A549 (cell line): ENCODE data around the gene FRS2. TPM values are rescaled to one million over a fixed set of nuclear protein-coding genes. Genes with fewer than 3 reads are reported as not detected.

Experiments used
- ATAC-seq, 2 experiments: fragments of 200-7000 bp in 1 of 2; fragments of >200 bp in 1 of 2; cut with Nextera tagmentation in 1 of 2; cut with Tn5 transposase in 1 of 2; 3 replicates each; pipeline versions ENCODE4 v1.8.0 to v1.9.1; 2018 to 2020; ENCODE audit warnings: mild to moderate bottlenecking in 1 of 2, moderate library complexity in 1 of 2
- CTCF ChIA-PET: fragments of 300-600 bp; sonication (Branson Sonifier 250); formaldehyde crosslinking; extraction: SDS; loops from one replicate; lab custom pipeline; 2021; ENCODE audit warnings: antibody characterized with exemption, inconsistent platforms; lab: Yijun Ruan, JAX
- POLR2A ChIA-PET: fragments of 350-600 bp; formaldehyde crosslinking; extraction: SDS; loops from one replicate; lab custom pipeline; 2021; ENCODE audit warnings: antibody characterized with exemption, inconsistent platforms; lab: Yijun Ruan, JAX
- DNase-seq, 2 experiments: peaks; one replicate each; pipeline versions ENCODE4 v3.0.0 to v3.0.0-alpha.2; 2011 to 2016; ENCODE audit warnings: low read depth in 1 of 2, low spot score in 1 of 2
- FAIRE-seq: peaks from 2 replicates; lab custom pipeline; 2011; peaks lifted over from hg19 to GRCh38; lab: Jason Lieb, UNC
- H3K27ac ChIP-seq, 2 experiments: fragments of >200 bp; sonication (Bioruptor Twin); formaldehyde crosslinking; 3 replicates each; pipeline ENCODE4 v1.5.1; 2016 to 2017
- H3K4me1 ChIP-seq: fragments of >200 bp; sonication (Bioruptor Twin); formaldehyde crosslinking; 3 replicates; pipeline ENCODE4 v1.6.1; 2016
- H3K4me2 ChIP-seq: fragments of >200 bp; sonication (Bioruptor Twin); formaldehyde crosslinking; 3 replicates; pipeline ENCODE4 v1.6.1; 2016
- H3K4me3 ChIP-seq: fragments of >200 bp; sonication (Bioruptor Twin); formaldehyde crosslinking; 3 replicates; pipeline ENCODE4 v1.5.1; 2016
- H3K9me3 ChIP-seq: fragments of >200 bp; sonication (Bioruptor Twin); formaldehyde crosslinking; 3 replicates; pipeline ENCODE4 v1.6.1; 2016
- ATOH8 ChIP-seq: fragments of 250-450 bp; sonication (Bioruptor Pico); IDR thresholded peaks from 2 replicates; pipeline ENCODE4 v1.5.0; 2020; ENCODE audit warnings: low read depth, mild to moderate bottlenecking, moderate library complexity
- CEBPB ChIP-seq, 2 experiments: fragments of >200 bp in 1 of 2; sonication (Bioruptor Twin) in 1 of 2; formaldehyde crosslinking in 1 of 2; IDR thresholded peaks; 2 replicates each; pipeline ENCODE4 v1.6.1; 2012 to 2016
- CTCF ChIP-seq: fragments of >200 bp; sonication (Bioruptor Twin); formaldehyde crosslinking; IDR thresholded peaks from 3 replicates; pipeline ENCODE4 v1.5.1; 2016
- EHF ChIP-seq: fragments of 250-450 bp; sonication (Bioruptor Pico); IDR thresholded peaks from 2 replicates; pipeline ENCODE4 v1.5.0; 2020; ENCODE audit warnings: mild to moderate bottlenecking
- ELK1 ChIP-seq: fragments of 150-350 bp; IDR thresholded peaks from 2 replicates; pipeline ENCODE4 v1.6.1; 2014; ENCODE audit warnings: low read depth, mild to moderate bottlenecking, low read length
- FOSB ChIP-seq: fragments of 250-450 bp; sonication (Bioruptor Pico); IDR thresholded peaks from 2 replicates; pipeline ENCODE4 v1.5.0; 2020; ENCODE audit warnings: mild to moderate bottlenecking, moderate library complexity
- FOSL2 ChIP-seq, 2 experiments: fragments of 450-650 bp in 1 of 2; fragments of >200 bp in 1 of 2; sonication (Bioruptor Twin) in 1 of 2; formaldehyde crosslinking; IDR thresholded peaks; 2 replicates each; pipeline versions ENCODE4 v1.5.0 to v1.6.1; 2016 to 2020; ENCODE audit warnings: mild to moderate bottlenecking in 1 of 2, moderate library complexity in 1 of 2
- FOXS1 ChIP-seq: fragments of 250-450 bp; sonication (Bioruptor Pico); IDR thresholded peaks from 2 replicates; pipeline ENCODE4 v1.5.0; 2020; ENCODE audit warnings: mild to moderate bottlenecking, moderate library complexity
- GATA3 ChIP-seq: IDR thresholded peaks from 2 replicates; pipeline ENCODE4 v1.6.1; 2012; ENCODE audit warnings: borderline replicate concordance
- HDAC2 ChIP-seq: fragments of 200-600 bp; sonication (generic); IDR thresholded peaks from 2 replicates; pipeline ENCODE4 v1.6.1; 2016
- HEYL ChIP-seq: fragments of 250-450 bp; sonication (Bioruptor Pico); IDR thresholded peaks from 2 replicates; pipeline ENCODE4 v1.8.0; 2021; ENCODE audit warnings: mild to moderate bottlenecking, moderate library complexity
- HOXB5 ChIP-seq: fragments of 250-450 bp; sonication (Bioruptor Pico); IDR thresholded peaks from 2 replicates; pipeline ENCODE4 v1.5.0; 2020; ENCODE audit warnings: mild to moderate bottlenecking, moderate library complexity
- JUNB ChIP-seq: fragments of >200 bp; sonication (Bioruptor Twin); formaldehyde crosslinking; IDR thresholded peaks from 2 replicates; pipeline ENCODE4 v1.6.1; 2016
- MAX ChIP-seq: IDR thresholded peaks from 2 replicates; pipeline ENCODE4 v1.6.1; 2012
- POLR2A ChIP-seq: IDR thresholded peaks from 2 replicates; pipeline ENCODE4 v1.6.1; 2012; ENCODE audit warnings: mild to moderate bottlenecking, low read length
- RCOR1 ChIP-seq: fragments of 150-350 bp; IDR thresholded peaks from 2 replicates; pipeline ENCODE4 v1.6.1; 2014; ENCODE audit warnings: antibody characterized with exemption, low read length, low read depth
- TFCP2L1 ChIP-seq: fragments of 250-450 bp; sonication (Bioruptor Pico); IDR thresholded peaks from 2 replicates; pipeline ENCODE4 v1.5.0; 2021; ENCODE audit warnings: mild to moderate bottlenecking
- TP53 ChIP-seq: fragments of 250-450 bp; sonication (Bioruptor Pico); IDR thresholded peaks from 2 replicates; pipeline ENCODE4 v1.5.0; 2021; ENCODE audit warnings: mild to moderate bottlenecking, moderate library complexity
- ZSCAN20 ChIP-seq: fragments of 250-450 bp; sonication (Bioruptor Pico); IDR thresholded peaks from 2 replicates; pipeline ENCODE4 v1.8.0; 2022; ENCODE audit warnings: mild to moderate bottlenecking, moderate library complexity
- WGBS: methylation state at CpG from one replicate; pipeline ENCODE4 v1.1.6; 2017; ENCODE audit errors: missing lambda C conversion rate; 5-methylcytosine and 5-hydroxymethylcytosine counted together
- polyA plus RNA-seq, 4 experiments: library from polyadenylated mRNA; depleted of rRNA in 3 of 4; stranded (reverse); fragments of >200 nt; fragmentation: RNase III in 1 of 4; extraction: RNeasy Plus Mini Kit Qiagen cat#74134 plus additional on column Dnase treatment in 1 of 4; gene quantifications; 2 replicates in 3 of 4; 3 replicates in 1 of 4; pipeline ENCODE4 v1.2.3, GENCODE V29; 2011 to 2017
- TF ChIP-seq, protein P1 (sequence below): fragments of >200 bp; sonication (Bioruptor Twin); formaldehyde crosslinking; IDR thresholded peaks from 2 replicates; pipeline ENCODE4 v1.6.1; 2016

Gene FRS2
- polyA plus RNA-seq, 2 of the 4 experiments (the other 2 are of a cell fraction): 14.9 to 28.6 TPM

- ATAC-seq (peak in 1 of 2 experiments; percentile 44; a peak in 3 of 6 replicates), FAIRE-seq (no peak)
Observed at GRCh38 chr12:69566603-69567002, 96.4 kb downstream of the FRS2 start.

DNA sequence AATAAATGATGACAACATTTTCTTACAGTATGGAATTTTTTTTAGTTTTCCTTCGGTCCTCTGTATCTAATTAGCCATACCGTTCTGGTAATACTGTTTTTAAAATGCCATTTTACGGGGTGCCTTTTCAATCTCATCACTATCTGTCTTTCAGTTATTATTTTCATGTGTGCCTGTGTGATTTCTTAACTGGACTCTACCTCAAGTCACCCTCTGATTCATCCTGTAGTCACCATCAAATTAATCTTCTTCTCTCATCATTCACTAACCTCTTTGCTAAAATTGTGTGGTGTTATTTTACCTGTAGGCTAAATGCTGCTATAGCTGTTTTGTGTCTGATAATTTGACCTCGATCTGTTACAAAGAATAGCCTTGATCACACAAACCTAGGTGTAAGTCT is 99.0 kb downstream of the FRS2 start:
- TF ChIP-seq ELK1 (no peak), JUNB (peak; percentile 57), FOSL2 (IDR thresholded peaks at IDR 0.05) (peak; percentile 73), FOSL2 (CRISPR knock-in tag; IDR thresholded peaks at IDR 0.05) (peak; percentile 63), CEBPB (IDR thresholded peaks at IDR 0.05) (peak in 1 of 2 experiments; percentile 43; a peak in 1 of 4 replicates)
- CTCF ChIA-PET: interaction anchor here (1.0 to 5.1 kb wide), 12 partner anchors 12 to 212 kb away, joined by 3 to 78 read pairs (median 17); partner anchors contain the start of genes CCT2 and FRS2
- H3K4me3 ChIP-seq: peak overlapping the region; percentile 20; the same call in 1 of the 3 replicates
- peak overlapping the region; percentile 74 to 89 for H3K27ac ChIP-seq
- ATAC-seq (peak; percentile 49 to 52; a peak in 5 of 6 replicates), DNase-seq (no peak), FAIRE-seq (peak; percentile 56)
- whole genome bisulfite sequencing: 8% methylated on average over 4 of the region's 4 CpGs
- H3K4me1 ChIP-seq: peaks cover 35% of the 10 kb centered on the region
- no peaks in the 10 kb centered on the region for H3K9me3 ChIP-seq
- POLR2A ChIA-PET: interaction anchor here (1.2 to 3.1 kb wide), 3 partner anchors 11 to 99 kb away, joined by 4 to 20 read pairs (median 6); partner anchors contain the start of genes CCT2 and FRS2
- H3K4me2 ChIP-seq: peak overlapping the region; percentile 92

More at GRCh38 chr12:69566603-69567002, 96.4 kb downstream of the FRS2 start:
- TF ChIP-seq CTCF: no peak
- no peak for TF ChIP-seq ATOH8
- TF ChIP-seq RCOR1: no peak
- no peak for TF ChIP-seq TP53 (CRISPR knock-in tag)
- 69% methylated on average over 3 of the region's 3 CpGs for WGBS
- POLR2A ChIA-PET: interaction anchor here (1.2 kb wide), 1 partner anchor 19 kb away, joined by 3 read pairs; the partner anchor contains the start of gene CCT2
- Histone ChIP-seq H3K27ac (no peak overlapping the region), H3K4me3 (no peak overlapping the region), H3K4me1 (peaks cover 35% of the 10 kb centered on the region), H3K9me3 (no peaks in the 10 kb centered on the region), H3K4me2 (no peak overlapping the region)
- DNase-seq: no peak
- CTCF ChIA-PET: interaction anchor here (0.7 to 2.4 kb wide), 4 partner anchors 8 to 55 kb away, joined by 3 to 9 read pairs (median 4); no protein-coding TSS in a partner anchor

DNA sequence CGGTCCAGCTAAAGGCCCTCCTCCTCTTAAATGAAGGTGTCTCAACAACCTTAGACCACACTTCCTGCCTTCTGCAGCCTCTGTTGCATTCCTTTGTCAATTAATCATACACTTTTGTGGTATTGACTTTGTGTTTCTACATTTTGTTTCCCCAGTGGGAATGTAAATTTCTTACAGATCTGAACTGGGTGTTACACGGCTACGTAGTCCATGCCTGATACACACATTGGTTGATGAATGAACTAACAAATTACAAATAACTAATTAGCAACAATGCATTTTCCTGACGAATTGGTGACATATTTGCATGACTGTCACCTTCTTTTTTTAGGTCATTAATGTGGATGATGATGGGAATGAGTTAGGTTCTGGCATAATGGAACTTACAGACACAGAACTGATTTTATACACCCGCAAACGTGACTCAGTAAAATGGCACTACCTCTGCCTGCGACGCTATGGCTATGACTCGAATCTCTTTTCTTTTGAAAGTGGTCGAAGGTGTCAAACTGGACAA is 99.9 kb downstream of the FRS2 start:
- no peaks in the 10 kb centered on the region for H3K9me3 ChIP-seq
- H3K4me1 ChIP-seq: peaks cover 35% of the 10 kb centered on the region
- DNase-seq (peak; percentile 59 to 79), ATAC-seq (peak; percentile 83 to 85), FAIRE-seq (peak; percentile 84)
- peak overlapping the region; percentile 22; the same call in 1 of the 3 replicates for H3K4me3 ChIP-seq
- H3K4me2 ChIP-seq: peak overlapping the region; percentile 92
- peak overlapping the region; percentile 74 to 89 for H3K27ac ChIP-seq
- CTCF ChIA-PET: interaction anchor here (0.8 to 5.1 kb wide), 33 partner anchors 8 to 213 kb away, joined by 3 to 78 read pairs (median 5); partner anchors contain the start of genes CCT2 and FRS2
- WGBS: 9% methylated on average over 10 of the region's 10 CpGs
- POLR2A ChIA-PET: interaction anchor here (0.6 to 3.1 kb wide), 4 partner anchors 12 to 152 kb away, joined by 3 to 20 read pairs (median 5); partner anchors contain the start of genes CCT2 and FRS2
- TF ChIP-seq GATA3 (peak; percentile 60; the same call in 1 of the 2 replicates), CEBPB (IDR thresholded peaks at IDR 0.05) (peak; percentile 28 to 66; a peak in 1 of 4 replicates), HDAC2 (no peak), TFCP2L1 (CRISPR knock-in tag) (0 out of 2 replicates have a peak, but pooled peaks have one; percentile 64), FOSL2 (IDR thresholded peaks at IDR 0.05) (peak; percentile 42; the same call in 1 of the 2 replicates), FOSL2 (CRISPR knock-in tag; IDR thresholded peaks at IDR 0.05) (peak; percentile 80), CTCF (no peak), TP53 (CRISPR knock-in tag) (peak; percentile 74; the same call in 1 of the 2 replicates), POLR2A (no peak), HOXB5 (CRISPR knock-in tag) (peak; percentile 80), HEYL (CRISPR knock-in tag) (0 out of 2 replicates have a peak, but pooled peaks have one; percentile 63), EHF (CRISPR knock-in tag) (peak; percentile 64; the same call in 1 of the 2 replicates), ZSCAN20 (peak; percentile 51; the same call in 1 of the 2 replicates), MAX (peak; percentile 67), FOSB (CRISPR knock-in tag) (peak; percentile 40; the same call in 1 of the 2 replicates), ATOH8 (peak; percentile 89), JUNB (peak; percentile 71), ELK1 (no peak), FOXS1 (peak; percentile 62; the same call in 1 of the 2 replicates)
- TF ChIP-seq, protein P1, sequence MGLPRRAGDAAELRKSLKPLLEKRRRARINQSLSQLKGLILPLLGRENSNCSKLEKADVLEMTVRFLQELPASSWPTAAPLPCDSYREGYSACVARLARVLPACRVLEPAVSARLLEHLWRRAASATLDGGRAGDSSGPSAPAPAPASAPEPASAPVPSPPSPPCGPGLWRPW: no peak
